ENCODE measurements around the gene SIRT7.

The SIRT7 gene

GRCh38 chr17:81877569-81877968 lies 40.4 kb downstream of the SIRT7 start:
- TF ChIP-seq CTCF (IDR thresholded peaks at IDR 0.05; ENCODE audit: low read depth, low read length), result no peak

GRCh38 chr17:81871387-81872230 lies 46.4 kb downstream of the SIRT7 start:
- DNase-seq (ENCODE audit: extremely low read depth, low read depth), result peak; percentile 74
- TF ChIP-seq CTCF (IDR thresholded peaks at IDR 0.05; ENCODE audit: low read depth, low read length), result peak; percentile 21

More at GRCh38 chr17:81877569-81877968, 40.4 kb downstream of the SIRT7 start:
- no peak for DNase-seq (ENCODE audit: extremely low read depth, low read depth)

- no peak for TF ChIP-seq CTCF (IDR thresholded peaks at IDR 0.05; ENCODE audit: low read depth, low read length)
These were observed 47.0 kb downstream of the SIRT7 start, which contains the start of gene ARHGDIA for GRCh38 chr17:81870981-81871386. ARHGDIA (minus strand) TSS chr17:81871337; CDS start chr17:81869930, 1,407 bp downstream.

GRCh38 chr17:81870131-81870980 lies 47.6 kb downstream of the SIRT7 start:
- no peak for DNase-seq (ENCODE audit: extremely low read depth, low read depth)
- TF ChIP-seq CTCF (IDR thresholded peaks at IDR 0.05; ENCODE audit: low read depth, low read length), result no peak

More at GRCh38 chr17:81870981-81871386, 47.0 kb downstream of the SIRT7 start, which contains the start of gene ARHGDIA:
- DNase-seq (ENCODE audit: extremely low read depth, low read depth), result no peak

- DNase-seq (ENCODE audit: extremely low read depth, low read depth), result no peak
- TF ChIP-seq CTCF (IDR thresholded peaks at IDR 0.05; ENCODE audit: low read depth, low read length), result peak; percentile 69
These were observed 48.5 kb downstream of the SIRT7 start for GRCh38 chr17:81869221-81870130.

- peak; percentile 76 for DNase-seq (ENCODE audit: extremely low read depth, low read depth)
- no peak for TF ChIP-seq CTCF (IDR thresholded peaks at IDR 0.05; ENCODE audit: low read depth, low read length)
These were observed 49.2 kb downstream of the SIRT7 start for GRCh38 chr17:81868674-81869220.

Measured in AG09319 (cell line).